GM12878 (cell line): ENCODE measurements around the gene KDM1B.

ENCODE experiments used
- ASH2L ChIP-seq: fragments of 300-600, 200-600 bp; sonication (generic); IDR thresholded peaks from 2 replicates; pipeline ENCODE4 v1.6.1; 2017; ENCODE audit warnings: low read depth, mild to moderate bottlenecking, borderline replicate concordance
- BCL11A ChIP-seq: IDR thresholded peaks from 2 replicates; pipeline ENCODE4 v1.6.1; 2011; ENCODE audit warnings: low read depth, low read length
- BCLAF1 ChIP-seq: fragments of 450-650 bp; IDR thresholded peaks from 2 replicates; pipeline ENCODE4 v1.6.1; 2017; ENCODE audit warnings: antibody characterized with exemption, mild to moderate bottlenecking, moderate library complexity
- CUX1 ChIP-seq: IDR thresholded peaks from 2 replicates; pipeline ENCODE4 v1.6.1; 2012; ENCODE audit warnings: improper control_type of control experiment, low read depth, low read length; ENCODE audit not compliant: insufficient replicate concordance
- MAX ChIP-seq: IDR thresholded peaks from 2 replicates; pipeline ENCODE4 v1.6.1; 2012; ENCODE audit warnings: low read depth, low read length, improper control_type of control experiment
- NFYB ChIP-seq: IDR thresholded peaks from 2 replicates; pipeline ENCODE4 v1.6.1; 2011; ENCODE audit warnings: low read depth, mild to moderate bottlenecking, low read length, improper control_type of control experiment, moderate library complexity; ENCODE audit not compliant: insufficient read depth
- PAX8 ChIP-seq: fragments of 450-650 bp; IDR thresholded peaks from 2 replicates; pipeline ENCODE4 v1.6.1; 2017; ENCODE audit warnings: mild to moderate bottlenecking, moderate library complexity
- POLR2A ChIP-seq: IDR thresholded peaks from 2 replicates; pipeline ENCODE4 v1.6.1; 2011; ENCODE audit warnings: low read depth, mild to moderate bottlenecking, low read length
- SIN3A ChIP-seq: IDR thresholded peaks from 2 replicates; pipeline ENCODE4 v1.6.1; 2012; ENCODE audit warnings: low read depth, low read length, improper control_type of control experiment
- SP1 ChIP-seq: IDR thresholded peaks from one replicate; pipeline ENCODE4 v1.6.1; 2011; ENCODE audit warnings: low read depth, low read length
- SRF ChIP-seq, 2 experiments: IDR thresholded peaks; 2 replicates each; pipeline ENCODE4 v1.6.1; 2011; ENCODE audit warnings: low read depth in 2 of 2, low read length in 2 of 2, mild to moderate bottlenecking in 1 of 2, moderate library complexity in 1 of 2
- TF ChIP-seq, protein P1 (sequence below): IDR thresholded peaks from 2 replicates; pipeline ENCODE4 v1.6.1; 2011; ENCODE audit warnings: borderline replicate concordance, low read depth, mild to moderate bottlenecking, moderate library complexity, mixed read lengths, low read length; ENCODE audit not compliant: insufficient read depth; ENCODE audit errors: extremely low read length
- TF ChIP-seq, protein P2 (sequence below): fragments of 450-650 bp; IDR thresholded peaks from 2 replicates; pipeline ENCODE4 v1.6.1; 2016; ENCODE audit warnings: mild to moderate bottlenecking

GRCh38 chr6:18154507-18155149, 594 bp upstream of the KDM1B start, which contains the start of gene TPMT:
- TF ChIP-seq POLR2A: peak; percentile 87
- no peak for TF ChIP-seq NFYB
- TF ChIP-seq BCLAF1: no peak
- TF ChIP-seq PAX8: no peak
- no peak; the same call in 1 of the 2 replicates for TF ChIP-seq SIN3A
- TF ChIP-seq SRF (IDR thresholded peaks at IDR 0.05; ENCODE audit: low read depth in 2 of 2, low read length in 2 of 2): no peak
- peak; percentile 15 for TF ChIP-seq SP1
- no peak for TF ChIP-seq ASH2L
- no peak for TF ChIP-seq BCL11A
- TF ChIP-seq, protein P1, sequence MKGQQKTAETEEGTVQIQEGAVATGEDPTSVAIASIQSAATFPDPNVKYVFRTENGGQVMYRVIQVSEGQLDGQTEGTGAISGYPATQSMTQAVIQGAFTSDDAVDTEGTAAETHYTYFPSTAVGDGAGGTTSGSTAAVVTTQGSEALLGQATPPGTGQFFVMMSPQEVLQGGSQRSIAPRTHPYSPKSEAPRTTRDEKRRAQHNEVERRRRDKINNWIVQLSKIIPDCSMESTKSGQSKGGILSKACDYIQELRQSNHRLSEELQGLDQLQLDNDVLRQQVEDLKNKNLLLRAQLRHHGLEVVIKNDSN: no peak
- TF ChIP-seq, protein P2, sequence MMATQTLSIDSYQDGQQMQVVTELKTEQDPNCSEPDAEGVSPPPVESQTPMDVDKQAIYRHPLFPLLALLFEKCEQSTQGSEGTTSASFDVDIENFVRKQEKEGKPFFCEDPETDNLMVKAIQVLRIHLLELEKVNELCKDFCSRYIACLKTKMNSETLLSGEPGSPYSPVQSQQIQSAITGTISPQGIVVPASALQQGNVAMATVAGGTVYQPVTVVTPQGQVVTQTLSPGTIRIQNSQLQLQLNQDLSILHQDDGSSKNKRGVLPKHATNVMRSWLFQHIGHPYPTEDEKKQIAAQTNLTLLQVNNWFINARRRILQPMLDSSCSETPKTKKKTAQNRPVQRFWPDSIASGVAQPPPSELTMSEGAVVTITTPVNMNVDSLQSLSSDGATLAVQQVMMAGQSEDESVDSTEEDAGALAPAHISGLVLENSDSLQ: no peak
- no peak for TF ChIP-seq MAX
- TF ChIP-seq CUX1: no peak
